NB4 (cell line): ENCODE data around the gene FAM53A.

ENCODE experiments used
- DNase-seq: peaks from one replicate; pipeline ENCODE4 v3.0.0; 2010; ENCODE audit warnings: low read depth
- H3K4me3 ChIP-seq: one replicate; pipeline ENCODE4 v1.5.1; 2011; ENCODE audit warnings: mild to moderate bottlenecking, low read depth, low read length, moderate library complexity
- MYC ChIP-seq: IDR thresholded peaks from 2 replicates; pipeline ENCODE4 v1.6.1; 2011; ENCODE audit warnings: low read depth, low read length
- POLR2A ChIP-seq: IDR thresholded peaks from 2 replicates; pipeline ENCODE4 v1.6.1; 2011; ENCODE audit warnings: mild to moderate bottlenecking; ENCODE audit not compliant: insufficient read length; ENCODE audit errors: extremely low read depth
- TF ChIP-seq, protein P1 (sequence below): IDR thresholded peaks from one replicate; pipeline ENCODE4 v1.5.1; 2012; ENCODE audit warnings: low read depth, low read length
- TF ChIP-seq, protein P2 (sequence below): IDR thresholded peaks from 2 replicates; pipeline ENCODE4 v1.6.1; 2011; ENCODE audit warnings: low read depth, low read length

The FAM53A gene

DNA sequence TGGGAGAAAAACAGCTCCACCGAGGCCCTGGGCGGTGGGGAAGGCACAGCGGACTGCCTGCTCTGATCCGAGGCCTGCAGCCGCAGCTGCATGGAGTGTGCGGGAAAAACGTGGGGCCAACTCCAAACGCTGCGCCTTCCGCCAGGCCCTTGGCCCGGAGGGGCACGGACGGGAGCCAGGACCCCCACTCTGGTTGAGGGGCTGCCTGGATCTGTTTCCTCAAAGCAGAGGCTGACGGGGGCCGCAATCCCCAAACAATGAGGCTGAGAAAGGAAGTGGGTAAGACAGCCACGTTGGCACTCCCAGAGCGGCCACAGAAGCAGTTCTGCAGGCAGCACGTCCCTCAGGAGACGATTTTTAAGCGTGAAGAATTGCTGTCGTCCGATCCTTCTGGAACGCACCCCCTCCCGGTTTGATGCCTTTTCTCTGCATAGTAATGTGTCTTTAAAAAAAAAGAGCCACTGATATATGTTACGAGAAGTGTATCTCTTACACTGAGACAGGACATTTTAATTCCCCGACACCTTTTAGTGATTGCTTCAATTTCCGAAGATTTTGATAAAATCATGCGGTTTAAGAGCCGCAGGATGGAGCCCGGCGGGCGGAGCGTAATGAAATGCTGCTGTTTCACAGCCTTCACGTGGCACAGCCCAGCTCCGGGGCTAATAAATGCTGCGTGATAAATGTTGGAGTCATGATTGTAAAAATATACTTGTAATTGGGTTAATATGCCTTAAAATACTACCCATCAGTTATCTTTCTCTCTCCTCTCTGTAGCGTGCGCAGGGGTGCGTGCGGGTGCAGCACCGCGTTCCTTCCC lies 85.7 kb downstream of the FAM53A start:
- TF ChIP-seq, protein P1, sequence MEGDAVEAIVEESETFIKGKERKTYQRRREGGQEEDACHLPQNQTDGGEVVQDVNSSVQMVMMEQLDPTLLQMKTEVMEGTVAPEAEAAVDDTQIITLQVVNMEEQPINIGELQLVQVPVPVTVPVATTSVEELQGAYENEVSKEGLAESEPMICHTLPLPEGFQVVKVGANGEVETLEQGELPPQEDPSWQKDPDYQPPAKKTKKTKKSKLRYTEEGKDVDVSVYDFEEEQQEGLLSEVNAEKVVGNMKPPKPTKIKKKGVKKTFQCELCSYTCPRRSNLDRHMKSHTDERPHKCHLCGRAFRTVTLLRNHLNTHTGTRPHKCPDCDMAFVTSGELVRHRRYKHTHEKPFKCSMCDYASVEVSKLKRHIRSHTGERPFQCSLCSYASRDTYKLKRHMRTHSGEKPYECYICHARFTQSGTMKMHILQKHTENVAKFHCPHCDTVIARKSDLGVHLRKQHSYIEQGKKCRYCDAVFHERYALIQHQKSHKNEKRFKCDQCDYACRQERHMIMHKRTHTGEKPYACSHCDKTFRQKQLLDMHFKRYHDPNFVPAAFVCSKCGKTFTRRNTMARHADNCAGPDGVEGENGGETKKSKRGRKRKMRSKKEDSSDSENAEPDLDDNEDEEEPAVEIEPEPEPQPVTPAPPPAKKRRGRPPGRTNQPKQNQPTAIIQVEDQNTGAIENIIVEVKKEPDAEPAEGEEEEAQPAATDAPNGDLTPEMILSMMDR: no peak
- TF ChIP-seq, protein P2, sequence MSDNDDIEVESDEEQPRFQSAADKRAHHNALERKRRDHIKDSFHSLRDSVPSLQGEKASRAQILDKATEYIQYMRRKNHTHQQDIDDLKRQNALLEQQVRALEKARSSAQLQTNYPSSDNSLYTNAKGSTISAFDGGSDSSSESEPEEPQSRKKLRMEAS: no peak
- TF ChIP-seq POLR2A: no peak
- TF ChIP-seq MYC: no peak
- no peak overlapping the region for H3K4me3 ChIP-seq
- DNase-seq: peak; percentile 45

DNA sequence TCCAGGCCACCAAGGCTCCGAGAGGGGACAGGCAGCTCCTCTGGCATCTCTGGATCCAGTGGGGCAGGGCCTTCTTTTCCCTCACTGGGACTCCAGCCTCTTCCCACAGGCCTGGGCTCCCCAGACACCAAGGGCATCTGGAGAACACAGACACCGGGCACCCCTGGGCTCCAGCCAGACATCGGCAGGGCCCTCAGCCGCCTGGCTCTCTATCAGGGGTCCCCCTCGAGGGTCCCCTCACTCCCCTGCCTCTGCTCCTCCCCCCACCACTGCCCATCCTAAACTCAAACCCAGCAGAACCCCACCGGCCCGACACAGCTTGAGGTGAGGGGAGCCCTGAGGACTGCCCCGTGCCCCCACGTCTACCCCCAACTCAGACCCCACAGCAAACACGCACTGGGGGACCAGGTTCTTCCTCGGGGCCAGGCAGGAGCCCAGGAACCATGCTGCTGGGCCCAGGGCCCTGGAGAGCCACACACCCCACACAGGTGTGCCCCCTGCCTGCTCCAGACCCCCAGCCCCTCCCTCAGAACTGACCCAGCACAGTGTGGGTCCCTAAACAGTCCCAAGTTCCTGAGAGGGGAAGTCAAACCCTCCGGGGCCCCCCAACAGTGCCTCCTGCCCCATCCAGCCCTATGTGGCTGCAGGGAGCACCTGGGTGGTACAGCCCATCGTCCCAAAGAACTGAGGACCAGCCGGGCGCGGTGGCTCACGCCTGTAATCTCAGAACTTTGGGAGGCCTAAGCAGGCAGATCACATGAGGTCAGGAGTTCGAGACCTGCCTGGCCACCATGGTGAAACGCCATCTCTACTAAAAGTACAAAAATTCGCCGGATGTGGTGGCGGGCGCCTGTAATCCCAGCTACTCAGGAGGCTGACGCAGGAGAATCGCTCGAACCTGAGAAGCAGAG lies 86.8 kb downstream of the FAM53A start:
- no peak for DNase-seq
- TF ChIP-seq, protein P2: no peak
- no peak for TF ChIP-seq MYC
- TF ChIP-seq, protein P1: no peak
- TF ChIP-seq POLR2A: no peak
- H3K4me3 ChIP-seq: no peak overlapping the region

DNA sequence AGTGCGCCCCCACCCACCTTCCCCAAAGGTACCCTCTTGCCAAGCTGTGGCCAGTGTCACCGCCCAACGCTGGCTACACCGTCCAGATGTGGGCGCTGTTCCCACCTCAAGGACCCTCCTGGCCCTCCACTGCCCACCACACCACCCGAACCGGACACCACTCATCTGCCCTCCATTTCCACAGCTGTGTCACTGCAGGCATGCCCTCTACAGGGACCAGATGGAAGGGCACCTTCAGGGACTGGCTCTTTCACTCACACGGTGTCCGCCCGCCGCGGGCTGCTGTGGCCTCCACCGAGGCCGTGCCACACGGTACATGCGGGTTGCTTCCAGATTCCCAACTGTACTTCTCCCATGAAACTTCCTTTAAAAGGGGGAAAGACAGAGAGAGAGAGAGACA lies 87.7 kb downstream of the FAM53A start:
- TF ChIP-seq, protein P2: no peak
- TF ChIP-seq POLR2A: no peak
- H3K4me3 ChIP-seq: no peak overlapping the region
- no peak for DNase-seq

DNA sequence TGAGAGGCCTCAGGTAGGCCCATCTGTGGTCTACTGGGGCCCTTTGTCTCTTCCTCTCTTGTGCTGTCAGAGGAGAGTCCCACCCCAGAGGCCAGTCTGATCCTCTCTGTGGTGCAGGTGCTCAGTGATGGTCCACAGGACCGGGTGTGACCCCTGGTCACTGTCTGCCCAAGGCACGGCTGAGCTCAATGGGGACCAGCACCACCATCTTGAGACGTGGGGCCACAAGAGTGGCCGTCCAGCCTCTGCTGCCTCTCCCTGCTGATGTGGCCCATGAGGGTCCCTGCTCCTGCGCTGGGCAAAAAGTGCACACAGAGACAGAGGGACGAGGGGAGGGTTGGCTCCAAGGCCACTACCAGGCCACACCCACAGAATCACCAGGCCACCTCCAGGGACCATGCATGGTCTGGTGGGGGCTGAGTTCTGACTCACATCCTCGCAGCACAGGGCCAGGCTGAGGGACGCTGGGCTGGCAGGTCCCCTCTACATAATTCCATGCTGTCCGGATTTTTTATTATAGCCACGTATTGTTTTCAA lies 88.3 kb downstream of the FAM53A start:
- TF ChIP-seq, protein P1: no peak
- TF ChIP-seq POLR2A (no peak), MYC (no peak)
- TF ChIP-seq, protein P2: no peak

DNA sequence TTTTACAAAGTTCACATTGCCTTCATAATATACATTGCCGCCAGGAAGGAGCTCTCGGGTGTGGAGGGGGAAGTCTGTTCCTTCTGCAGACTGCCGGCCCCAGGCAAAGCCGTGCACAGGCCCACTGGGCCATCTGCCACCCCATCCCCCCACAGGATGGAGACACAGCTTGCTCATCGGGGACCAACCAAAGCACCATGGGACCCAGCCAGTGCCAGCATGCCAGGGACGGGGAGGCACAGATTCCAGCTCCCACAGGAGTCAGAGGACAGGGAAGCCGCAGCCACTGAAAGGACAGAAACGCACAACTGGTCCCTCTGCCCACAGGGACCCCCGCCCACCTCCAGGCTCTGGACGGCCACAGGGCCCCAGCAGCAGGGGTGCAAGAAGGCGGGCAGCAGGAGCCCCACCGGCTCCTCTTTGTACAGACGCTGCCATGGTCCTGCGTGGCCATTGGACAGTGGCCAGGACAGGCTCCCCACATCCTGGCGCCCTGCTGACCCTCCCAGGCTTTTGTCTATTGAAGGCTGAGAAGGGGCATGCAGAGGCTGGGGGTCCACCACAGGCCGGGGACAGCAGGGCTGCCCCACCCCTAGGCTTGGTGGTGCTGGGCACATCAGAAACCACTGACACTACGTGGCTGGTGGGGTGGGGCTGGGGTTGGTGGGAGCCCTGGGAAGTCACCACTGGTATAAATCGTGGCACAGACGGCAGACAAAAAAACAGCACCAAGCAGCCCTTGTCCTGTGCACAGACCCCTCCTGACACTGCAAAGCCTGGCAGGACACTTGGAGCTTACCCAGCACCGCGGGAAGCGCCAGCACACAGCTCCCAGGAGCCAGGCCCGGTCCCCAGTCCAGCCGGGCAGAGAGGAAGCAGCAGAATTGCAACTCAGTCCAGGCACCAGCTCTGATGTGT lies 89.0 kb downstream of the FAM53A start:
- no peak for DNase-seq
- TF ChIP-seq, protein P2: no peak
- TF ChIP-seq, protein P1: no peak
- TF ChIP-seq MYC (no peak), POLR2A (no peak)
- H3K4me3 ChIP-seq: no peak overlapping the region

More for the DNA sequence above, 88.3 kb downstream of the FAM53A start:
- no peak for DNase-seq
- no peak overlapping the region for H3K4me3 ChIP-seq
